GM23338 (cell line): ENCODE data around the gene GAS6. TPM values are rescaled to one million over a fixed set of nuclear protein-coding genes. Genes with fewer than 3 reads are reported as not detected.

Experiments used
- ATAC-seq: fragments of 200-7000 bp; cut with Tn5 transposase; 3 replicates; pipeline ENCODE4 v1.9.1; 2020
- DNase-seq: peaks from one replicate; pipeline ENCODE4 v3.0.0-alpha.2; 2015; ENCODE audit warnings: low spot score
- H2AFZ ChIP-seq: fragments of 200-600 bp; sonication (generic); 2 replicates; pipeline ENCODE4 v1.8.0; 2016; ENCODE audit warnings: antibody characterized with exemption, mild to moderate bottlenecking, moderate library complexity
- H3F3A ChIP-seq: fragments of 200-600 bp; sonication (generic); replicated peaks from 2 replicates; pipeline ENCODE4 v1.8.0; 2017; ENCODE audit warnings: antibody characterized with exemption, mixed run types, low read depth
- H3K27ac ChIP-seq: fragments of 200-600 bp; sonication (generic); 2 replicates; pipeline ENCODE4 v1.6.1; 2016; ENCODE audit warnings: low read depth
- H3K27me3 ChIP-seq: fragments of 200-600 bp; sonication (generic); 2 replicates; pipeline ENCODE4 v1.8.0; 2016; ENCODE audit warnings: mild to moderate bottlenecking, mixed run types, moderate library complexity; ENCODE audit not compliant: insufficient read depth
- H3K36me3 ChIP-seq: fragments of 200-600 bp; sonication (generic); 2 replicates; pipeline ENCODE4 v1.8.0; 2016; ENCODE audit warnings: mild to moderate bottlenecking; ENCODE audit not compliant: insufficient read depth
- H3K4me1 ChIP-seq: fragments of 200-600 bp; sonication (generic); 2 replicates; pipeline ENCODE4 v1.8.0; 2016; ENCODE audit warnings: mild to moderate bottlenecking, moderate library complexity; ENCODE audit not compliant: insufficient read depth
- H3K4me2 ChIP-seq: fragments of 200-600 bp; sonication (generic); 2 replicates; pipeline ENCODE4 v1.7.1; 2017; ENCODE audit warnings: mixed run types
- H3K4me3 ChIP-seq: fragments of 200-600 bp; sonication (generic); 2 replicates; pipeline ENCODE4 v1.6.1; 2016; ENCODE audit warnings: mixed run types
- H3K79me2 ChIP-seq: fragments of 200-600 bp; sonication (generic); replicated peaks from 2 replicates; pipeline ENCODE4 v1.8.0; 2017; ENCODE audit warnings: mild to moderate bottlenecking; ENCODE audit not compliant: insufficient read depth
- H3K9me2 ChIP-seq: fragments of 200-600 bp; sonication (generic); 2 replicates; pipeline ENCODE4 v1.8.0; 2017; ENCODE audit not compliant: insufficient read depth
- H4K20me1 ChIP-seq: fragments of 200-600 bp; sonication (generic); replicated peaks from 2 replicates; pipeline ENCODE4 v1.8.0; 2017; ENCODE audit warnings: mild to moderate bottlenecking; ENCODE audit not compliant: insufficient read depth
- H3K27ac Mint-ChIP-seq: 2 replicates; pipeline ENCODE4 v1.8.0; 2020; ENCODE audit warnings: inconsistent platforms, mild to moderate bottlenecking, moderate library complexity, mixed read lengths
- H3K27me3 Mint-ChIP-seq: 3 replicates; pipeline ENCODE4 v1.8.0; 2022; ENCODE audit warnings: low read depth, mild to moderate bottlenecking, moderate library complexity, mixed read lengths, inconsistent platforms; ENCODE audit not compliant: insufficient read depth, poor library complexity
- H3K36me3 Mint-ChIP-seq: 3 replicates; pipeline ENCODE4 v1.8.0; 2021; ENCODE audit warnings: low read depth, mild to moderate bottlenecking, inconsistent platforms, moderate library complexity, mixed read lengths
- H3K4me1 Mint-ChIP-seq: 3 replicates; pipeline ENCODE4 v1.8.0; 2020; ENCODE audit warnings: mild to moderate bottlenecking, inconsistent platforms, mixed read lengths
- H3K4me3 Mint-ChIP-seq: 3 replicates; pipeline ENCODE4 v1.8.0; 2021; ENCODE audit warnings: moderate library complexity, mild to moderate bottlenecking, inconsistent platforms, mixed read lengths
- H3K9me3 Mint-ChIP-seq: 3 replicates; pipeline ENCODE4 v1.8.0; 2020; ENCODE audit warnings: moderate library complexity, mild to moderate bottlenecking, inconsistent platforms, mixed read lengths
- CREB1 ChIP-seq: fragments of 250-450 bp; sonication (Bioruptor Pico); IDR thresholded peaks from 2 replicates; pipeline ENCODE4 v1.5.0; 2020; ENCODE audit warnings: low read depth, mild to moderate bottlenecking, moderate library complexity
- EZH2 ChIP-seq: fragments of 200-600 bp; sonication (generic); IDR thresholded peaks from one replicate; pipeline ENCODE4 v1.8.0; 2017; ENCODE audit warnings: antibody characterized with exemption, mild to moderate bottlenecking, low read depth; ENCODE audit not compliant: unreplicated experiment
- NANOG ChIP-seq: IDR thresholded peaks from 2 replicates; pipeline ENCODE4 v1.6.1; 2016; ENCODE audit warnings: antibody characterized with exemption, borderline replicate concordance
- POLR2AphosphoS5 ChIP-seq: IDR thresholded peaks from 2 replicates; pipeline ENCODE4 v1.6.1; 2016; ENCODE audit warnings: antibody characterized with exemption, low read depth
- STAT1 ChIP-seq: IDR thresholded peaks from one replicate; pipeline ENCODE4 v1.6.1; 2016; ENCODE audit warnings: antibody characterized with exemption; ENCODE audit not compliant: unreplicated experiment
- ZNF114 ChIP-seq: fragments of 250-450 bp; sonication (Bioruptor Pico); IDR thresholded peaks from 2 replicates; pipeline ENCODE4 v1.5.0; 2020; ENCODE audit warnings: mild to moderate bottlenecking, moderate library complexity
- ZNF331 ChIP-seq: fragments of 250-450 bp; sonication (Bioruptor Pico); IDR thresholded peaks from 2 replicates; pipeline ENCODE4 v1.5.0; 2020; ENCODE audit warnings: low read depth, mild to moderate bottlenecking, moderate library complexity
- polyA plus RNA-seq: library from polyadenylated mRNA; unstranded; fragments of >200 nt; fragmentation: Nextera tagmentation; extraction: Ambion mirVana; gene quantifications from 2 replicates; pipeline ENCODE4 v1.2.1, GENCODE V29; 2016
- total RNA-seq: library from RNA; depleted of rRNA; stranded (reverse); fragments of >200 nt; shearing (Covaris generic); gene quantifications from 2 replicates; pipeline ENCODE4 v1.2.3, GENCODE V29; 2014
- TF ChIP-seq, protein P1 (sequence below): IDR thresholded peaks from one replicate; pipeline ENCODE4 v1.6.1; 2018; ENCODE audit warnings: antibody characterized with exemption; ENCODE audit not compliant: unreplicated experiment
- TF ChIP-seq, protein P2 (sequence below): IDR thresholded peaks from 2 replicates; pipeline ENCODE4 v1.6.1; 2016; ENCODE audit warnings: antibody characterized with exemption
- TF ChIP-seq, protein P3 (sequence below): fragments of 250-450 bp; sonication (Bioruptor Pico); IDR thresholded peaks from 2 replicates; pipeline ENCODE4 v1.5.0; 2020; ENCODE audit warnings: mild to moderate bottlenecking, moderate library complexity

Gene GAS6
- total and polyA plus RNA-seq, 2 experiments from 2014 or later = 7.9 to 21.2 TPM

DNA sequence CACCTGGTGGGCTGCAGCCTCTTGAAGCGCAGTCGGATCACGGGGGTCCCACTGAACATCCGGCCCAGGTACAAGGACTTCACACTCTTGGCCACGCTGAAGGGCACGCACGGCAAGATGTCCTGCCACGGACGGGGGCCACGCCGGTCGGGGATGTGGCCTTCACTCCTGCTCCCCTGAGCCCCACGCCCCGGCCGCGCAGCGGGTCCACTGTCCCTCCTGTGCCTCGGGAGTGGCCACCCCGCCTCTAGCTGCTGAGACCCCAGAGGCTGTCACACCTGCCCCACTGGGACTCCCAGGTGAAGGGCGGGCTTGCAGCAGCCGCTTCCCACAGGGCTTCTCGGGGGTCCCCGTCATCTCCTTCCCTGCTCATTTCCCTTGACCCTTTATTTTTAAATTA lies 31.2 kb downstream of the GAS6 start:
- no peaks in the 10 kb centered on the region for H3K79me2 ChIP-seq
- no peaks in the 10 kb centered on the region for H3K9me2 ChIP-seq
- no peaks in the 10 kb centered on the region for H3K36me3 ChIP-seq
- no peaks in the 10 kb centered on the region for H4K20me1 ChIP-seq
- no peaks in the 10 kb centered on the region for H3K4me1 ChIP-seq
- Mint-ChIP-seq H3K4me1 (peaks cover 8% of the 10 kb centered on the region; the same call in 2 of the 3 replicates), H3K27ac (no peak overlapping the region), H3K9me3 (peaks cover 2% of the 10 kb centered on the region; the same call in 2 of the 3 replicates), H3K27me3 (peaks cover 3% of the 10 kb centered on the region), H3K36me3 (peaks cover 25% of the 10 kb centered on the region), H3K4me3 (no peak overlapping the region)
- no peaks in the 10 kb centered on the region for H3K27me3 ChIP-seq
- TF ChIP-seq ZNF114 (CRISPR knock-in tag) = no peak
- TF ChIP-seq EZH2 = no peak
- DNase-seq (no peak), ATAC-seq (no peak)
- H3K4me3 ChIP-seq = no peak overlapping the region
- H2AFZ ChIP-seq = no peak overlapping the region
- no peak overlapping the region for H3K27ac ChIP-seq
- no peaks in the 10 kb centered on the region for H3F3A ChIP-seq
- no peak overlapping the region for H3K4me2 ChIP-seq

DNA sequence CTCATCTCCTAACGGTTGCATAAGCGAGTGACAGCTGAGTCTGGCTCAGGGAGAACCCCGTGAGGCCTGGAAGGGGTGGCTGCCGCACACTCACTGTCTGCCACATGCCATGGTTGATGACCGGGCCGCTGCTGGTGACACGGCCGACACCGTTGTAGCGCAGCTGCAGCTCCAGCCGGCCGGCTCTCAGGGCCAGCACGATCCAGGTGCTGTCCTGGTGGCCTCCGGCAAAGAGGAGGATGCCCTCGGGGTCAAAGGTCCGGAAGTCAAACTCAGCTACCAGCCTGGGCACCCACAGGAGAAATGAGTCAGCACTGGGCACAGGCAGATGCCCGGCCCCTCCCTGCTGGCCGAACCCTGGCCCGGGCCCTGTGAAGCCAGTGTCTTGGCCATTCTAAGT lies 31.7 kb downstream of the GAS6 start:
- no peak overlapping the region for H3K27ac ChIP-seq
- Mint-ChIP-seq H3K27ac (no peak overlapping the region), H3K27me3 (peaks cover 3% of the 10 kb centered on the region), H3K4me1 (peaks cover 4% of the 10 kb centered on the region; the same call in 2 of the 3 replicates), H3K9me3 (peaks cover 2% of the 10 kb centered on the region; the same call in 2 of the 3 replicates), H3K4me3 (no peak overlapping the region), H3K36me3 (peaks cover 29% of the 10 kb centered on the region)
- ATAC-seq (no peak), DNase-seq (no peak)
- no peak overlapping the region for H3K4me2 ChIP-seq
- H3K36me3 ChIP-seq = no peaks in the 10 kb centered on the region
- H3K4me1 ChIP-seq = no peaks in the 10 kb centered on the region
- H2AFZ ChIP-seq = no peak overlapping the region
- no peaks in the 10 kb centered on the region for H3K79me2 ChIP-seq
- no peak overlapping the region for H3K4me3 ChIP-seq
- H3K9me2 ChIP-seq = no peaks in the 10 kb centered on the region
- H3F3A ChIP-seq = no peaks in the 10 kb centered on the region
- no peaks in the 10 kb centered on the region for H4K20me1 ChIP-seq
- no peaks in the 10 kb centered on the region for H3K27me3 ChIP-seq
- TF ChIP-seq, protein P1, sequence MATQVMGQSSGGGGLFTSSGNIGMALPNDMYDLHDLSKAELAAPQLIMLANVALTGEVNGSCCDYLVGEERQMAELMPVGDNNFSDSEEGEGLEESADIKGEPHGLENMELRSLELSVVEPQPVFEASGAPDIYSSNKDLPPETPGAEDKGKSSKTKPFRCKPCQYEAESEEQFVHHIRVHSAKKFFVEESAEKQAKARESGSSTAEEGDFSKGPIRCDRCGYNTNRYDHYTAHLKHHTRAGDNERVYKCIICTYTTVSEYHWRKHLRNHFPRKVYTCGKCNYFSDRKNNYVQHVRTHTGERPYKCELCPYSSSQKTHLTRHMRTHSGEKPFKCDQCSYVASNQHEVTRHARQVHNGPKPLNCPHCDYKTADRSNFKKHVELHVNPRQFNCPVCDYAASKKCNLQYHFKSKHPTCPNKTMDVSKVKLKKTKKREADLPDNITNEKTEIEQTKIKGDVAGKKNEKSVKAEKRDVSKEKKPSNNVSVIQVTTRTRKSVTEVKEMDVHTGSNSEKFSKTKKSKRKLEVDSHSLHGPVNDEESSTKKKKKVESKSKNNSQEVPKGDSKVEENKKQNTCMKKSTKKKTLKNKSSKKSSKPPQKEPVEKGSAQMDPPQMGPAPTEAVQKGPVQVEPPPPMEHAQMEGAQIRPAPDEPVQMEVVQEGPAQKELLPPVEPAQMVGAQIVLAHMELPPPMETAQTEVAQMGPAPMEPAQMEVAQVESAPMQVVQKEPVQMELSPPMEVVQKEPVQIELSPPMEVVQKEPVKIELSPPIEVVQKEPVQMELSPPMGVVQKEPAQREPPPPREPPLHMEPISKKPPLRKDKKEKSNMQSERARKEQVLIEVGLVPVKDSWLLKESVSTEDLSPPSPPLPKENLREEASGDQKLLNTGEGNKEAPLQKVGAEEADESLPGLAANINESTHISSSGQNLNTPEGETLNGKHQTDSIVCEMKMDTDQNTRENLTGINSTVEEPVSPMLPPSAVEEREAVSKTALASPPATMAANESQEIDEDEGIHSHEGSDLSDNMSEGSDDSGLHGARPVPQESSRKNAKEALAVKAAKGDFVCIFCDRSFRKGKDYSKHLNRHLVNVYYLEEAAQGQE = no peak
- TF ChIP-seq ZNF331 (CRISPR knock-in tag) = no peak
- no peak for TF ChIP-seq POLR2AphosphoS5
- TF ChIP-seq ZNF114 (CRISPR knock-in tag) = no peak
- TF ChIP-seq NANOG = no peak
- no peak for TF ChIP-seq CREB1 (CRISPR knock-in tag)
- TF ChIP-seq, protein P2, sequence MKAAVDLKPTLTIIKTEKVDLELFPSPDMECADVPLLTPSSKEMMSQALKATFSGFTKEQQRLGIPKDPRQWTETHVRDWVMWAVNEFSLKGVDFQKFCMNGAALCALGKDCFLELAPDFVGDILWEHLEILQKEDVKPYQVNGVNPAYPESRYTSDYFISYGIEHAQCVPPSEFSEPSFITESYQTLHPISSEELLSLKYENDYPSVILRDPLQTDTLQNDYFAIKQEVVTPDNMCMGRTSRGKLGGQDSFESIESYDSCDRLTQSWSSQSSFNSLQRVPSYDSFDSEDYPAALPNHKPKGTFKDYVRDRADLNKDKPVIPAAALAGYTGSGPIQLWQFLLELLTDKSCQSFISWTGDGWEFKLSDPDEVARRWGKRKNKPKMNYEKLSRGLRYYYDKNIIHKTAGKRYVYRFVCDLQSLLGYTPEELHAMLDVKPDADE = no peak
- TF ChIP-seq, protein P3, sequence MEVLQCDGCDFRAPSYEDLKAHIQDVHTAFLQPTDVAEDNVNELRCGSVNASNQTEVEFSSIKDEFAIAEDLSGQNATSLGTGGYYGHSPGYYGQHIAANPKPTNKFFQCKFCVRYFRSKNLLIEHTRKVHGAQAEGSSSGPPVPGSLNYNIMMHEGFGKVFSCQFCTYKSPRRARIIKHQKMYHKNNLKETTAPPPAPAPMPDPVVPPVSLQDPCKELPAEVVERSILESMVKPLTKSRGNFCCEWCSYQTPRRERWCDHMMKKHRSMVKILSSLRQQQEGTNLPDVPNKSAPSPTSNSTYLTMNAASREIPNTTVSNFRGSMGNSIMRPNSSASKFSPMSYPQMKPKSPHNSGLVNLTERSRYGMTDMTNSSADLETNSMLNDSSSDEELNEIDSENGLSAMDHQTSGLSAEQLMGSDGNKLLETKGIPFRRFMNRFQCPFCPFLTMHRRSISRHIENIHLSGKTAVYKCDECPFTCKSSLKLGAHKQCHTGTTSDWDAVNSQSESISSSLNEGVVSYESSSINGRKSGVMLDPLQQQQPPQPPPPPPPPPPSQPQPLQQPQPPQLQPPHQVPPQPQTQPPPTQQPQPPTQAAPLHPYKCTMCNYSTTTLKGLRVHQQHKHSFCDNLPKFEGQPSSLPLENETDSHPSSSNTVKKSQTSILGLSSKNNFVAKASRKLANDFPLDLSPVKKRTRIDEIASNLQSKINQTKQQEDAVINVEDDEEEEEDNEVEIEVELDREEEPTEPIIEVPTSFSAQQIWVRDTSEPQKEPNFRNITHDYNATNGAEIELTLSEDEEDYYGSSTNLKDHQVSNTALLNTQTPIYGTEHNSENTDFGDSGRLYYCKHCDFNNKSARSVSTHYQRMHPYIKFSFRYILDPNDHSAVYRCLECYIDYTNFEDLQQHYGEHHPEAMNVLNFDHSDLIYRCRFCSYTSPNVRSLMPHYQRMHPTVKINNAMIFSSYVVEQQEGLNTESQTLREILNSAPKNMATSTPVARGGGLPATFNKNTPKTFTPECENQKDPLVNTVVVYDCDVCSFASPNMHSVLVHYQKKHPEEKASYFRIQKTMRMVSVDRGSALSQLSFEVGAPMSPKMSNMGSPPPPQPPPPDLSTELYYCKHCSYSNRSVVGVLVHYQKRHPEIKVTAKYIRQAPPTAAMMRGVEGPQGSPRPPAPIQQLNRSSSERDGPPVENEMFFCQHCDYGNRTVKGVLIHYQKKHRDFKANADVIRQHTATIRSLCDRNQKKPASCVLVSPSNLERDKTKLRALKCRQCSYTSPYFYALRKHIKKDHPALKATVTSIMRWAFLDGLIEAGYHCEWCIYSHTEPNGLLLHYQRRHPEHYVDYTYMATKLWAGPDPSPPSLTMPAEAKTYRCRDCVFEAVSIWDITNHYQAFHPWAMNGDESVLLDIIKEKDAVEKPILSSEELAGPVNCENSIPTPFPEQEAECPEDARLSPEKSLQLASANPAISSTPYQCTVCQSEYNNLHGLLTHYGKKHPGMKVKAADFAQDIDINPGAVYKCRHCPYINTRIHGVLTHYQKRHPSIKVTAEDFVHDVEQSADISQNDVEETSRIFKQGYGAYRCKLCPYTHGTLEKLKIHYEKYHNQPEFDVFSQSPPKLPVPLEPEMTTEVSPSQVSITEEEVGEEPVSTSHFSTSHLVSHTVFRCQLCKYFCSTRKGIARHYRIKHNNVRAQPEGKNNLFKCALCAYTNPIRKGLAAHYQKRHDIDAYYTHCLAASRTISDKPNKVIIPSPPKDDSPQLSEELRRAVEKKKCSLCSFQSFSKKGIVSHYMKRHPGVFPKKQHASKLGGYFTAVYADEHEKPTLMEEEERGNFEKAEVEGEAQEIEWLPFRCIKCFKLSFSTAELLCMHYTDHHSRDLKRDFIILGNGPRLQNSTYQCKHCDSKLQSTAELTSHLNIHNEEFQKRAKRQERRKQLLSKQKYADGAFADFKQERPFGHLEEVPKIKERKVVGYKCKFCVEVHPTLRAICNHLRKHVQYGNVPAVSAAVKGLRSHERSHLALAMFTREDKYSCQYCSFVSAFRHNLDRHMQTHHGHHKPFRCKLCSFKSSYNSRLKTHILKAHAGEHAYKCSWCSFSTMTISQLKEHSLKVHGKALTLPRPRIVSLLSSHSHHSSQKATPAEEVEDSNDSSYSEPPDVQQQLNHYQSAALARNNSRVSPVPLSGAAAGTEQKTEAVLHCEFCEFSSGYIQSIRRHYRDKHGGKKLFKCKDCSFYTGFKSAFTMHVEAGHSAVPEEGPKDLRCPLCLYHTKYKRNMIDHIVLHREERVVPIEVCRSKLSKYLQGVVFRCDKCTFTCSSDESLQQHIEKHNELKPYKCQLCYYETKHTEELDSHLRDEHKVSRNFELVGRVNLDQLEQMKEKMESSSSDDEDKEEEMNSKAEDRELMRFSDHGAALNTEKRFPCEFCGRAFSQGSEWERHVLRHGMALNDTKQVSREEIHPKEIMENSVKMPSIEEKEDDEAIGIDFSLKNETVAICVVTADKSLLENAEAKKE (CRISPR knock-in tag) = no peak
- TF ChIP-seq STAT1 = no peak
